Prostate gland (tissue), 2 donors: ENCODE data around the gene PPIB. TPM values are rescaled to one million over a fixed set of nuclear protein-coding genes. Genes with fewer than 3 reads are reported as not detected.

Experiments used
- DNase-seq: peaks from one replicate; pipeline ENCODE4 v3.0.0-alpha.2; 2019; ENCODE audit warnings: low spot score
- H3K27ac ChIP-seq, 2 donors: fragments of 200-600 bp; sonication (generic); 2 replicates each; pipeline ENCODE4 v1.5.1; 2017 to 2019
- H3K27me3 ChIP-seq: fragments of 200-600 bp; sonication (generic); replicated peaks from 2 replicates; pipeline ENCODE4 v1.5.1; 2019; ENCODE audit not compliant: insufficient read depth
- H3K36me3 ChIP-seq, 2 donors: fragments of 200-600 bp; sonication (generic); 1 replicate in 1 of 2; 2 replicates in 1 of 2; pipeline versions ENCODE4 v1.5.1 to v1.8.1; 2017 to 2019
- H3K4me1 ChIP-seq: fragments of 200-600 bp; sonication (generic); replicated peaks from 2 replicates; pipeline ENCODE4 v1.5.1; 2019
- H3K4me3 ChIP-seq, 2 donors: fragments of 200-600 bp; sonication (generic); 2 replicates each; pipeline ENCODE4 v1.5.1; 2017 to 2019
- H3K9me3 ChIP-seq: fragments of 200-600 bp; sonication (generic); 2 replicates; pipeline ENCODE4 v1.5.1; 2017
- POLR2A ChIP-seq: fragments of 450-650 bp; IDR thresholded peaks from one replicate; pipeline ENCODE4 v1.6.1; 2016; ENCODE audit warnings: antibody characterized with exemption, mild to moderate bottlenecking
- POLR2AphosphoS5 ChIP-seq: sonication (generic); formaldehyde crosslinking; IDR thresholded peaks from one replicate; pipeline ENCODE4 v1.6.1; 2017; ENCODE audit warnings: antibody characterized with exemption
- WGBS: methylation state at CpG from one replicate; pipeline ENCODE4 v1.1.5; 2018; 5-methylcytosine and 5-hydroxymethylcytosine counted together
- intact Hi-C: fragments of 100-400 bp; cut with DNase I; formaldehyde crosslinking; loops from one replicate; pipeline ENCODE4 v1.14.2; 2022
- total RNA-seq, 2 donors: library from RNA; depleted of rRNA; stranded (reverse); fragments of >200 nt; gene quantifications; one replicate each; pipeline ENCODE4 v1.1.0, GENCODE V29; 2016
- TF ChIP-seq, protein P1 (sequence below), 4 experiments: fragments of 200-600 bp in 2 of 4; fragments of 450-650 bp in 2 of 4; sonication (generic) in 2 of 4; IDR thresholded peaks; 1 replicate in 3 of 4; 2 replicates in 1 of 4; pipeline ENCODE4 v1.5.1; 2016 to 2019; ENCODE audit warnings: antibody characterized with exemption in 4 of 4, mild to moderate bottlenecking in 2 of 4, moderate library complexity in 2 of 4

Gene PPIB
- total RNA-seq, 2 donors from 2014 or later: 372 to 624 TPM

DNA sequence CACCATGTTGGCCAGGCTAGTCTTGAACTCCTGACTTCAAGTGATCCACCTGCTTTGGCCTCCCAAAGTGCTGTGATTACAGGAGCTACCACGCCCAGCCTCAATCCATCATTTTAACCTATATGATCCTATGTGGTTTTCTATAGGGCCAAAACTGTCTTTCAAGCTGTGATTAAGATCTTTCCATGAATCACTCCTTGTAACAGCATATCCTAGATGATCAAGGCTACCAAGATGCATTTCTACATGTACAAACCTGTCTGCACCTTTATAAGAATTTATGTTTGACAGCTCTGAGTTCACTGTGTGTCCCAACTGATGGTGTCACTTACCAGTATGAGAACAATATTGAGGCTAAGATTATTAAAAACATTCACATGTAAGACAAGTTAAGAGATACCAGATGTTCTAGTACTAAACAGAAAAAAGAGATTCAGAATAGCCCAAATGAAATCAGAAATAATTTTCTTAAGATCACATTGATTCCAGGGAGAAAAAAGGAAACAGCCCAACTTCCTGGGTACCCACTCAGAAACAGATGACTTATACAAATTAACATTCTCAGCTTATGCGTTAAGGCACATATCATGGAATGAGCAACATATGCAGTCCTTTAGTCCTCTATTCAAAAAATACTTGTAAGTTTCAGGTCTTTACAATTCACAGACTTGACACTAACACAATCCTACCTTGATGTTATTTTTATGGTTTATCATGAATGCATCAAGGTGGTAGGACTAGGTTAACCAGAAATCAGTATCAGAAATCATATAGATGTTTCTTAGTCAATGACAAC lies 24.8 kb upstream of the PPIB start:
- no peak overlapping the region for H3K27ac ChIP-seq
- TF ChIP-seq POLR2AphosphoS5 (no peak), POLR2A (no peak)
- TF ChIP-seq, protein P1, sequence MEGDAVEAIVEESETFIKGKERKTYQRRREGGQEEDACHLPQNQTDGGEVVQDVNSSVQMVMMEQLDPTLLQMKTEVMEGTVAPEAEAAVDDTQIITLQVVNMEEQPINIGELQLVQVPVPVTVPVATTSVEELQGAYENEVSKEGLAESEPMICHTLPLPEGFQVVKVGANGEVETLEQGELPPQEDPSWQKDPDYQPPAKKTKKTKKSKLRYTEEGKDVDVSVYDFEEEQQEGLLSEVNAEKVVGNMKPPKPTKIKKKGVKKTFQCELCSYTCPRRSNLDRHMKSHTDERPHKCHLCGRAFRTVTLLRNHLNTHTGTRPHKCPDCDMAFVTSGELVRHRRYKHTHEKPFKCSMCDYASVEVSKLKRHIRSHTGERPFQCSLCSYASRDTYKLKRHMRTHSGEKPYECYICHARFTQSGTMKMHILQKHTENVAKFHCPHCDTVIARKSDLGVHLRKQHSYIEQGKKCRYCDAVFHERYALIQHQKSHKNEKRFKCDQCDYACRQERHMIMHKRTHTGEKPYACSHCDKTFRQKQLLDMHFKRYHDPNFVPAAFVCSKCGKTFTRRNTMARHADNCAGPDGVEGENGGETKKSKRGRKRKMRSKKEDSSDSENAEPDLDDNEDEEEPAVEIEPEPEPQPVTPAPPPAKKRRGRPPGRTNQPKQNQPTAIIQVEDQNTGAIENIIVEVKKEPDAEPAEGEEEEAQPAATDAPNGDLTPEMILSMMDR (IDR thresholded peaks at IDR 0.05): no peak
- H3K9me3 ChIP-seq: no peaks in the 10 kb centered on the region
- no peaks in the 10 kb centered on the region for H3K36me3 ChIP-seq
- DNase-seq: no peak
- H3K4me1 ChIP-seq: no peaks in the 10 kb centered on the region
- 73% methylated on average over 2 of the region's 2 CpGs for WGBS
- no peaks in the 10 kb centered on the region for H3K27me3 ChIP-seq
- intact Hi-C loops: no loop called here
- H3K4me3 ChIP-seq: no peak overlapping the region

DNA sequence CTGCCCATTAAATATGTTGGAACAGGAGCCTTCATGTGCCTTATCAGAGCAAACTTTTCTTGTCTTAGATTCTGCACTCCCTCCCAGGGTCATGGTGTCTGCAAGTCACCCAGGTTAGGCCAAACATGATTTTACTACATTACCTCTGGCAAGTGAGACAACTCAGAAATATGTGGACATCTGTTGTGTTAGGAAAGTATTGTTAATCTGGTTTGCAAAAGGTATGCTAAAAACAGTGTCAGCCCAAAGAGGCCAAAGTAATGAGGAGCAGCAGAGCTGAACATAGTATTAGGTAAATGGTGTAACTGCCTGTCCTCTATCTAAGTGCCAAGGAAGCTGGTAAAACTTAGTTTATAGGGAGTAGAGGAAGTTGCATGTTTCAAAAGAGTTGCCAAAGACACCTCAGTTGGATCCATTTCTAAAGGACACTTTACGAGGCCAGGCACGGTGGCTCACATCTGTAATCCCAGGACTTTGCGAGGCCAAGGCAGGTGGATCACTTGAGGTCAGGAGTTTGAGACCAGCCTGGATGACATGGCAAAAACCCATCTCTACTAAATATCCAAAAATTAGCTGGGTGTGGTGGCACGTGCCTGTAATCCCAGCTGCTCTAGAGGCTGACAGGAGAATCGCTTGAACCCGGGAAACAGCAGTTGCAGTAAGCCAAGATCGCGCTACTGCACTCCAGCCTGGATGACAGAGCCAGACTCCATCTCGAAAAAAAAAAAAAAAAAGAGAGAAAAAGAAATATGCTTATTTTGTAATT lies 22.5 kb upstream of the PPIB start:
- intact Hi-C loops: no loop called here
- no peak for DNase-seq
- TF ChIP-seq POLR2A: no peak
- TF ChIP-seq, protein P1 (IDR thresholded peaks at IDR 0.05): no peak
- peak; percentile 33 for TF ChIP-seq POLR2AphosphoS5
- no peaks in the 10 kb centered on the region for H3K9me3 ChIP-seq
- H3K27me3 ChIP-seq: no peaks in the 10 kb centered on the region
- no peak overlapping the region for H3K27ac ChIP-seq
- no peak overlapping the region for H3K4me3 ChIP-seq
- 69% methylated on average over 9 of the region's 9 CpGs for WGBS
- no peaks in the 10 kb centered on the region for H3K36me3 ChIP-seq
- no peaks in the 10 kb centered on the region for H3K4me1 ChIP-seq

GRCh38 chr15:64182859-64183370 lies 20.1 kb upstream of the PPIB start:
- Histone ChIP-seq H3K36me3 (no peaks in the 10 kb centered on the region), H3K27me3 (no peaks in the 10 kb centered on the region), H3K9me3 (no peaks in the 10 kb centered on the region), H3K4me1 (no peaks in the 10 kb centered on the region), H3K27ac (no peak overlapping the region), H3K4me3 (no peak overlapping the region)
- TF ChIP-seq, protein P1 (IDR thresholded peaks at IDR 0.05): no peak
- TF ChIP-seq POLR2AphosphoS5 (no peak), POLR2A (no peak)
- DNase-seq: no peak
- intact Hi-C loops: no loop called here
- WGBS: 92% methylated on average over 4 of the region's 4 CpGs

GRCh38 chr15:64180235-64180824 lies 17.5 kb upstream of the PPIB start:
- no peaks in the 10 kb centered on the region for H3K36me3 ChIP-seq
- H3K4me3 ChIP-seq: no peak overlapping the region
- H3K27ac ChIP-seq: no peak overlapping the region
- TF ChIP-seq POLR2A (no peak), POLR2AphosphoS5 (no peak)
- TF ChIP-seq, protein P1 (IDR thresholded peaks at IDR 0.05): no peak
- no peaks in the 10 kb centered on the region for H3K4me1 ChIP-seq
- no peaks in the 10 kb centered on the region for H3K27me3 ChIP-seq
- intact Hi-C loops: no loop called here
- 60% methylated on average over 8 of the region's 8 CpGs for WGBS
- H3K9me3 ChIP-seq: no peaks in the 10 kb centered on the region
- no peak for DNase-seq
